Adrenal gland (tissue), 5 donors: ENCODE results near the gene DOCK1.

Experiments used
- CTCF ChIP-seq, 6 experiments: fragments of 450-650 bp in 4 of 6; fragments of 200-600 bp in 2 of 6; sonication (generic) in 1 of 6; IDR thresholded peaks; 1 replicate in 5 of 6; 2 replicates in 1 of 6; pipeline versions ENCODE4 v1.5.1 to v1.8.0; 2016 to 2021; ENCODE audit warnings: antibody characterized with exemption in 6 of 6, mild to moderate bottlenecking in 2 of 6, moderate library complexity in 1 of 6
- POLR2A ChIP-seq, 2 donors: fragments of 450-650 bp; IDR thresholded peaks; one replicate each; pipeline ENCODE4 v1.6.1; 2017; ENCODE audit warnings: antibody characterized with exemption in 2 of 2, mild to moderate bottlenecking in 2 of 2, moderate library complexity in 1 of 2
- donor health status: DM: no; HTN: no; CAD: no.

- TF ChIP-seq CTCF (IDR thresholded peaks at IDR 0.05) (no peak), POLR2A (IDR thresholded peaks at IDR 0.05) (no peak)
These were observed 562.6 kb downstream of the DOCK1 start for GRCh38 chr10:127467811-127468210.
